ENCODE results near the gene COL11A2. TPM values are rescaled to one million over a fixed set of nuclear protein-coding genes. Genes with fewer than 3 reads are reported as not detected.
"Not testable (repeated sequence)": the region's sequence is repeated elsewhere in the genome, so short reads cannot be mapped to it uniquely, and the experiment has no call there.

The COL11A2 gene
- total RNA-seq, 1 donor from 2014 or later: 3.8 TPM

DNA sequence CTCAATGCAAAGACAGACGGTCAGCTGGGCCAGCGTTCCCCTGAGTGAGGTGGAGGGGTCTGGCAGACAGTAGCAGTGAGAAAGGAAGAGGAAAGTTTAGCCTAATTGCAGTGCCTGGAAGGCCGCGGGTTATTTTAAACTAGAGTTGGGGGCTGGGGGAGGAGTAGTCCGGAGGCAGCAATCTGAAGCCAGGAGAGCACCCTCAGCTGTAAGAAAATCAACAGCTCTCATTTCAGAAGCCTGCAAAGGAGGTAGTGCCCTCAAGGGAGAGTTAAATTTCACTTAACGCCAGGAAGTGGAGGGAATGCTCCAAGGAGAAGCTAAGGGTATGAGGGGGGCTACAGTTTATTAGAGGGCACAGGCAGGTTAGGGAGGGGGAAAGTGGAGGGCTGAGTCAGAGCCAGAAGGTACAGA is 43.0 kb upstream of the COL11A2 start:
- peak overlapping the region; percentile 67 for H3K27ac Mint-ChIP-seq (ENCODE audit: unreplicated experiment)
- peak; percentile 38 for DNase-seq
- H3K27me3 Mint-ChIP-seq (ENCODE audit: unreplicated experiment): peaks cover 7% of the 10 kb centered on the region
- H3K4me1 Mint-ChIP-seq (ENCODE audit: low read depth, unreplicated experiment): peaks cover 19% of the 10 kb centered on the region
- no peaks in the 10 kb centered on the region for H3K36me3 Mint-ChIP-seq (ENCODE audit: unreplicated experiment)
- TF ChIP-seq, protein P1, sequence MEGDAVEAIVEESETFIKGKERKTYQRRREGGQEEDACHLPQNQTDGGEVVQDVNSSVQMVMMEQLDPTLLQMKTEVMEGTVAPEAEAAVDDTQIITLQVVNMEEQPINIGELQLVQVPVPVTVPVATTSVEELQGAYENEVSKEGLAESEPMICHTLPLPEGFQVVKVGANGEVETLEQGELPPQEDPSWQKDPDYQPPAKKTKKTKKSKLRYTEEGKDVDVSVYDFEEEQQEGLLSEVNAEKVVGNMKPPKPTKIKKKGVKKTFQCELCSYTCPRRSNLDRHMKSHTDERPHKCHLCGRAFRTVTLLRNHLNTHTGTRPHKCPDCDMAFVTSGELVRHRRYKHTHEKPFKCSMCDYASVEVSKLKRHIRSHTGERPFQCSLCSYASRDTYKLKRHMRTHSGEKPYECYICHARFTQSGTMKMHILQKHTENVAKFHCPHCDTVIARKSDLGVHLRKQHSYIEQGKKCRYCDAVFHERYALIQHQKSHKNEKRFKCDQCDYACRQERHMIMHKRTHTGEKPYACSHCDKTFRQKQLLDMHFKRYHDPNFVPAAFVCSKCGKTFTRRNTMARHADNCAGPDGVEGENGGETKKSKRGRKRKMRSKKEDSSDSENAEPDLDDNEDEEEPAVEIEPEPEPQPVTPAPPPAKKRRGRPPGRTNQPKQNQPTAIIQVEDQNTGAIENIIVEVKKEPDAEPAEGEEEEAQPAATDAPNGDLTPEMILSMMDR (IDR thresholded peaks at IDR 0.05; ENCODE audit: partially characterized antibody, unreplicated experiment): no peak
- H3K9me3 Mint-ChIP-seq (ENCODE audit: unreplicated experiment): peaks cover 8% of the 10 kb centered on the region
- peak overlapping the region; percentile 74 for H3K4me3 Mint-ChIP-seq (ENCODE audit: unreplicated experiment)

DNA sequence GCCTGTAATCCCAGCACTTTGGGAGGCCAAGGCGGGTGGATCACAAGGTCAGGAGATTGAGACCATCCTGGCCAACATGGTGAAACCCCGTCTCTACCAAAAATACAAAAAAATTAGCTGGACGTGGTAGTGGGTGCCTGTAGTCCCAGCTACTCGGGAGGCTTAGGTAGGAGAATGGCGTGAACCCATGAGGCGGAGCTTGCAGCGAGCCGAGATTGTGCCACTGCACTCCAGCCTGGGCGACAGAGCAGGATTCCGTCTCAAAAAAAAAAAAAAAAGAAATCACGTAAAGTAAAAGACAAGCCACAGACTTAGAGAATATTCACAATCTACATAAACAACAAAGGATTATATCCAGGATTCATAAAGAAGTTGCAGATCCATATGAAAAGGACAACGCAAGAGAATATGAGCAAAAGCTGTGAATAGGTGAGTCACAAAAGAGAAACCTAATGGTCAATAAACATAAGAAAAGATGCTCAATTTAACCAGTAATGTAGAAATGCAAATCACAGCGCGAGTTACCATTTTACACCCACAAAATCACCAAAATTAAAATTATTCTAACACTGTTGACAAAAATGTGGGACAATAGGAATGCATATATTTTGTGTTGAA is 34.3 kb upstream of the COL11A2 start:
- not testable (repeated sequence) for DNase-seq; H3K9me3 Mint-ChIP-seq (ENCODE audit: unreplicated experiment); H3K27me3 Mint-ChIP-seq (ENCODE audit: unreplicated experiment); H3K36me3 Mint-ChIP-seq (ENCODE audit: unreplicated experiment); H3K4me3 Mint-ChIP-seq (ENCODE audit: unreplicated experiment); H3K27ac Mint-ChIP-seq (ENCODE audit: unreplicated experiment); H3K4me1 Mint-ChIP-seq (ENCODE audit: low read depth, unreplicated experiment)

DNA sequence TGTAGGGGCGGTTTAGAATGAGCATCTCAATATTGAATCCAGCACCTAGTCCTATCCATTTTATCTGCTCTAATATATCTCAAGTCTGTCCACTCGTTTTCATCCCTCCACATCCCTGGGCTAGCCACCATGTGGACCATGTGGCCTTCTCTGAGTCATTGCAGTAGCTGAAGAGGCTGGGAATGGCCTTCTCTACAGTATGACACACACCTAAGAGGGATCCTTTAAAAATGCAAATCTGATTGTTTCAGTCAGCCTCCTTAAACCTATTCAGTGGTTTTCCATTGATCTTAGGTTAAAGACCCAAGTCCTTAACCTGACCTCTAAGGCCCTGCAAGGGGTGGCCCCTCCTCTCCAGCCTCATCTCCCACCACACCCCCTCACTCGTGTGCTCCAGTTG is 25.4 kb upstream of the COL11A2 start:
- TF ChIP-seq, protein P1 (IDR thresholded peaks at IDR 0.05; ENCODE audit: partially characterized antibody, unreplicated experiment): no peak
- peaks cover 4% of the 10 kb centered on the region for H3K9me3 Mint-ChIP-seq (ENCODE audit: unreplicated experiment)
- no peaks in the 10 kb centered on the region for H3K36me3 Mint-ChIP-seq (ENCODE audit: unreplicated experiment)
- H3K4me3 Mint-ChIP-seq (ENCODE audit: unreplicated experiment): no peak overlapping the region
- no peak overlapping the region for H3K27ac Mint-ChIP-seq (ENCODE audit: unreplicated experiment)
- peaks cover 14% of the 10 kb centered on the region for H3K27me3 Mint-ChIP-seq (ENCODE audit: unreplicated experiment)
- H3K4me1 Mint-ChIP-seq (ENCODE audit: low read depth, unreplicated experiment): peaks cover under 1% of the 10 kb centered on the region
- no peak for DNase-seq

DNA sequence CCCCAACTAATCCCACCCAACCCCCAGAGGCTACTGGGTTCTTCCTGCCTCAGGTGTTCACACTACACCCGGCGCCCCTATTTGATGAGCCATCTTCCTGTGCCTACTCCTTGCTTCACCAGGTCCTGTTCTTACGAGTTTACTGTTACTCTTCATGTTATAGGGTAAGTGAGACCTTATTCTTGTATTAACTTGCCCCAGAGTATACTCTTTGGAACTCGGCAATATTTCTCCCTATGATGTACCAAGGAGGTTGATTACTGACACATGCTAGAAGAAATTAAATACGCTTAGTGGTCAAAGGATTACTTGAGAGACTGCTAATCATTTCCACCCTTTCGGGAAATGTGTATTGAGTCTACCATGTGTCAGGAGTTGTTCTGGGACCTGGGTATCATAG is 25.0 kb upstream of the COL11A2 start:
- no peaks in the 10 kb centered on the region for H3K36me3 Mint-ChIP-seq (ENCODE audit: unreplicated experiment)
- TF ChIP-seq, protein P1 (IDR thresholded peaks at IDR 0.05; ENCODE audit: partially characterized antibody, unreplicated experiment): no peak
- H3K4me3 Mint-ChIP-seq (ENCODE audit: unreplicated experiment): no peak overlapping the region
- H3K9me3 Mint-ChIP-seq (ENCODE audit: unreplicated experiment): peaks cover 4% of the 10 kb centered on the region
- H3K4me1 Mint-ChIP-seq (ENCODE audit: low read depth, unreplicated experiment): peaks cover 3% of the 10 kb centered on the region
- H3K27me3 Mint-ChIP-seq (ENCODE audit: unreplicated experiment): peaks cover 14% of the 10 kb centered on the region
- DNase-seq: no peak
- no peak overlapping the region for H3K27ac Mint-ChIP-seq (ENCODE audit: unreplicated experiment)

DNA sequence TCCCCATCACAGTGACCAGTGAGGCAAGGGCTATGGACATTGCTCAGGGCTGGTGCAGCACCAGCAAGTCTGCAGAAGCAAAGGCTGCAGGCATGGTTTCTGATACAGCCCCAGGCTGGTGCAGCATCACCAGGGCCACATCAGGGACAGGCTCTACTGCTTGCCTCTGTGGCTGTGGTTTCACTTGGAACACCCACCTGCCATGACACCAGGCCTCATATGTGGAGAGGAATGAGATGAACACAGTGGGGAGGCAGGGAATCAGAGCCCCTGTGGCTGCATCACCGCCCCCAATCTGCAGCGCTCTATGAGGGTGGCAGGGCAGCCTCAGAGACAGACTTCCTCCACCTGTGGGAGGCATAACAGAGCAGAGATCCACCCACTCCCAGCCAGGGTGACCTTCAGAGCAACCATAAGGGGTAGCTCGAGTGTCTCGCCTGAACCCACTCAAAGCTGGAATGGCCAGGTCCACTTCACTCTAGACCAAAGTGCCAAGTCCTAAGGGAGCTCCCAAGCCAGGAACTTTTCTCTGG is 23.9 kb upstream of the COL11A2 start:
- H3K36me3 Mint-ChIP-seq (ENCODE audit: unreplicated experiment): no peaks in the 10 kb centered on the region
- H3K27me3 Mint-ChIP-seq (ENCODE audit: unreplicated experiment): peaks cover 17% of the 10 kb centered on the region
- no peak overlapping the region for H3K27ac Mint-ChIP-seq (ENCODE audit: unreplicated experiment)
- no peak for DNase-seq
- no peak overlapping the region for H3K4me3 Mint-ChIP-seq (ENCODE audit: unreplicated experiment)
- H3K9me3 Mint-ChIP-seq (ENCODE audit: unreplicated experiment): peaks cover 4% of the 10 kb centered on the region
- H3K4me1 Mint-ChIP-seq (ENCODE audit: low read depth, unreplicated experiment): peaks cover 3% of the 10 kb centered on the region
- TF ChIP-seq, protein P1 (IDR thresholded peaks at IDR 0.05; ENCODE audit: partially characterized antibody, unreplicated experiment): no peak

Measured in glutamatergic neuron (in vitro differentiated cells).